GM19025 (cell line): ENCODE measurements around the gene PYROXD2.
A peak's percentile ranks its signal among the peaks of the same experiment; 100 is the strongest.

ENCODE experiments used
- ATAC-seq: cut with Tn5 transposase; IDR thresholded peaks from one replicate; pipeline ENCODE4 v1.9.1; 2021; ENCODE audit warnings: mild to moderate bottlenecking, low read depth, moderate library complexity; ENCODE audit not compliant: unreplicated experiment

PYROXD2 gene

DNA sequence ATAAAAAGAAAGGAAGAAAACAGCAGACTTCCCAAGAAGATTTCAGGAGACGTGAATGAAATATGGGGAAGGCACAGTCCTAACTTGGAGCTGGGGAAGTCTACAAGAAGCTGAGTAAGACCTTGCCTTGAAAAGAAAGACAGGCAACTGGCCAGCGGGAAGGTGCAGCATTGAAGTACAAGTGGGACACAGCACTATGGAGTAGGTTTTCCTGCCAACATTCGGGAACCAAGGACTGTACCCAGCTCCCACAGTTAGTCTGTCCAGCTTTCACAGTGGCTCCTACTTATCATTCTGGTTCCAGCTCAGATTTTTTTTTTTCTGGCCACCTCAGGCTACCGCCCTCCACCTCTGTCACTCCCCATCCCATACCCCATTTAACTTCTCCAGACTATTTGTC, 21.7 kb upstream of the PYROXD2 start:
- ATAC-seq: no peak

DNA sequence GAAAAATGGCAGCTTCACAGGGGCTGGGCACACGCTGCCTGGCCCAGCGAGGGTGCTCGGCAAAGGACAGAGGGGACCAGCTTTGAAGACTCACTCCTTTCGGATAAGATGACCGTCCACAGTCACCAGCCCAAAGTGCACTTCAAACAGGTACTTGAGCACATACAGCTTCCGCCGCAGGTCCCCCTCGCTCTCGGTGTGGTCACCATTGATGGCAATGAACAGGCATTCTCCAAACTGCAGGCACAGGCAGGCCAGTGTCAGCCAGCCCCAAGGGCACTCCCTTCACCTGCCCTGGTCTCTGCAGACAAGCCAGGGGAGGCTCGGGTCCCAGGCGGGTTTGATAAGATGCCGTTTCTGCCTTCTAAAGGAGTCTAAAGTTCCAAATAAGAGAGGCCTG, 20.2 kb upstream of the PYROXD2 start:
- ATAC-seq: no peak

DNA sequence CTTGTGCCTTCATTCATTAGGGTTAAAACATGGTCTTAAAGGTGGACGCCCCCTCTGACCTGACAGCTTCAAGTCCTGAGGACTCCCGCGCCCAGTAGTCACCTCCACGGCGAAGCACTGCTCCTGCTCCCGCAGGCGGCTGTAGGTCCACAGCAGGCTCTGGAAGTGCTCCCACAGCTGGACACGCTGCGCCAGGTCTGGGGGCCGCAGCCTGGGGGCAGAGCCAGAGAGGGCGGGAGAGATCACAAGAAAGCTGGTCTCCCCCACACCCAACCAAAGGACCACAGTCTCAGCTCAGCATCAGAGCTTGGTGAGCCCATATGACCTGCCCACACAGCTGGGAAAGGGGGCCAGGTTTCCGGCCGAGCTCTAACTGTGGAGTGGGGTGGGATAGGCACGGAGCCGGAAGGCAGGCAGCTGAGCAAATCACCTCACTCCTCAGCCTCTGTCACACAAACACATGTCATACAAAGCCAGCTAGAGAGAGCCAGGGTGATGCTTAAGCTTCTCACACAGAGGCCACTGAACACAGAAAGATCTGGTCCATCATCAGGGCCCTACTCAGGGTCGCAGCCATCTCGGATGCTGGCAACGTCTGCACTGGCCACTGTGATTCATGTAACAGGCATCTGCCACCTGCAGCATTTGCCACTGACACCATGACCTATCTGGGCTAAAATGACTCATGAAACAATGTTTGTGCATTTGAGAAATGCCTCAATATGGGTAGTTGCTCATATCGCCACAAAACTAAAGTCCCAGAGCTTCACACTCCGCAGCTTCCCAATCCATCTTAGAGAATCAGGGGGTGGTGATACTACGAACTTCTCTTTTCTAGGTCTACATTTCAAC, 19.1 kb upstream of the PYROXD2 start:
- ATAC-seq: no peak

DNA sequence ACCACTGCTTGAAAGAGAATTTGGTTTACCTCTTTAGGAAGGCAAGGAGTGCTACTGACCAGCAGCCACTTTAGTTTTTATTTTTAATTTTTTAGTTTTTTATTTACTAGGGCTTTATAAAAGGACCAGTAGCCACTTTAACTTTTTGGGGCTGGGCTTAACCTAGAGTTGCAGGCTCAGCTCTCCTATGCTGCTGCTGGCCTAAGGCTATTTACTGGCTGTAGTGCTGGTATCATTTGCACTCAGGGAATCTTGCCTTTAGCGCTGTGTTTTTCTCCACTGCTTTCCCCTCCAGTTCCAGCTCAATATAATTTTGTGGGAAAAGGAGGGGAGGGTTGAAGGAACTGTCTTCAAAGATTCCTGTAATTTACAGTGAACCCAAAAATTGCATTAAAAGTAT, 18.4 kb upstream of the PYROXD2 start:
- ATAC-seq: no peak

DNA sequence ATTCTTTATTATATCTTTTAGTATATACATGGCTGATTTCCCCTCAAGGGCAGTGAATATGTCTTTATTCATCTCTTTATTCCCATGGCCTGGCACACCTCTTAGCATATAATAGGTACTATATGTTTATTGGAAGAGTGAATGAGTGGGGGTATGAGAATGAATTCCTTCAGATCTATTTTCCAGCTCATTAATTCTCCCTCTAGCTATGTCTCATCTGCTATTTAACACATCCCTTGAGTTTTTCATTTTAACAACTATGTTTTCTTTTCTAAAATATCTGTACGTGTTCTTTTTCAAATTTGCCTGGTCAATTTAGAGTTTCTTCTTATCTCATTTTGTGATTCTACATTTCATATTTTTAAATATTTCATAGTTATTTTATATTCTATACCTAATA, 17.3 kb upstream of the PYROXD2 start:
- no peak for ATAC-seq

DNA sequence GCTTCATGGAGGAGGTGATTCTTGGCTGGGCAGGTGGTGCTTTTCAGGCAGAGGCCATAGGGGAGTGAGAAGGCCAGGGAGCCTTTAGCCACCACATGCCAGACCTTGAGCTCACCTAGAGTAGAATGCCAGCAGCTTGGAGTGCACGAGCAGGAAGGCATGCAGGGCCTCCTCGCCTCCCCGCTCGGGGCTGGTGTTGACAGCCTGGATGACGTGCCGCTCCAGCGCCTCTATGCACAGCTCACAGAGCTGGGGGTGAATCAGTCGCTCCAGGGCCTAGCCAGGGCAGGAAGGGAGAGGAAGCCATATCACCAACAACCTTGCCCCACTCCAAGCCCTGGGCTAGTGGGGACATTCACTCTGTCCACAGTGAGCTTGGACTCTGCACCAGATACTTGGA, 16.0 kb upstream of the PYROXD2 start:
- ATAC-seq: no peak

DNA sequence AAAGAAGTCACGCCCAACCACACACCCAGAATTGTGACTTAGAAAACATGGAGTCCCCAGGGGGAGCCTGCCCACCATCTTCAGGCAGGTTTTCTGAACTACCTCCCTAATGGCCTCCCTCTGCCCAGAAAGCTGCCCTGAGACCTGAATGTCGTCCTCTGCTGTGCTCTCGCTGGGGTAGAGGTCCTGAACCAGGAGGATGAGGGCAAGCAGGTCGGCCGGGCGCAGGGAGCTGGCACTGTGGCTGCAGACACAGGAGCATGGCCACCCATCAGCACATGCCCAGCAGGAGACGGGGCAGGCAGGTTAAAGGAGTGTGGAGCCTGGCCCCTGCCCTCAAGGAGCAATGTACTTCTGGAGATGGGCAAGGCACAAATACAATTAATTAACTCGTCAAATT, 15.4 kb upstream of the PYROXD2 start:
- ATAC-seq: no peak

DNA sequence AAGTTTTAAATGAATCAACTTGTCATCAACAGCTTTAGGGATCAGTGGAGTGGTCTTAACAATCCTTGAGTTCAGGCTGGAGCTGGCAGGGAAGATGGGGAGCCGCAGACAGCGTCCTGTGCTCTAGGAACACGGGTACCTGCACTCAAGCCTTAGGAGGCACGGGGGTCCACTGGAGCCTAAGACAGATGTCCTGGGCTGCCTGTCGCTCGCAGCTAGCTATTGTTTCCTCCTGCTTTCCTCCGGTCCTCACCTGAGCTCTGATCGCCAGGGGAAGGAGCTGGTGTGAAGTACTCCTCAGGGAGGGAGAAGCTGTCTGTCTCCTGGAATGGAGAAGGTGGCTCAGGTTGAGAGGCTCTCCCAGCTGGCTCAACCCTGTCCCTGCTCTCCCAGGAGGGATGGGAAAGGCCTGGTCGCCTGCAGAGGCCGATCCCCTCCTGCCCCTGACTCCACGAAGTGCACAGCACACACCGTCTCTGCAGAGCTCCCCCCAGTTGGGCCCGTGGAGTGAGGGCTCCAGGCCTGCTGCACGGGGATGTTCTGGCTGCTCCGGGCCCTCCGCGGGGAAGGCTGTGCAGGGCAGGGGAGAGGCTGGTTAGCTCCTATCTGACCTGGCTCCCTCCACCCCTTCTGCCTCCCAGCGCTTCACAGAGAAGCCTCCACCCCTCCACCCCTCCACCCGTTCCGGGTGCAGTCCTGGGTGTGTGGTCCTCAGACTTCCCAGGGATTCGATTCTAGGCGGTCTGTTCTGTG, 14.5 kb upstream of the PYROXD2 start:
- no peak for ATAC-seq

DNA sequence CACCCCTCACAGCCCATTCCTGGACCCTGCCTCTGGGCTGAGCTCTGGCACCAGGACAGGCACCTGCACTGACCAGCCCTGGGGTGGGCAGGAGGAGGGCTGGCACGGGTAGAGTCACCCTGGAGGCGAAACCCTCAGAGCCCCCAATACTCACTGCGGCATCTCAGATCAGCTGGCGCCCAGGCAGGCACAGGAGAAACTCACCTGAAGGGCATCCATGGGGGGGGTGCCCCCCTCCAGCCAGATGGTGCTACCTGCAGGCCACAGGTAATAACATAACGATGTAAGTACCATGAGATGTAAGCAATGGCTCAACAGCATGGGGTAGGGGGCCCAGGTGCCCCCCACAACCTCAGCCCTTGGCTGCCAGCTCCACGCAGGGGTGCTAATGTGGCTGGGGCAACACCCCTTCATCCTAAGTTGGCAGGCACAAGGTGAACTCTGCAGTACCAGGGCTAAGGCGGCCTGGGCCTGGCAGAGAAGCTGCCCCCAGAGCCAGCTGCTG, 12.1 kb upstream of the PYROXD2 start:
- no peak for ATAC-seq

DNA sequence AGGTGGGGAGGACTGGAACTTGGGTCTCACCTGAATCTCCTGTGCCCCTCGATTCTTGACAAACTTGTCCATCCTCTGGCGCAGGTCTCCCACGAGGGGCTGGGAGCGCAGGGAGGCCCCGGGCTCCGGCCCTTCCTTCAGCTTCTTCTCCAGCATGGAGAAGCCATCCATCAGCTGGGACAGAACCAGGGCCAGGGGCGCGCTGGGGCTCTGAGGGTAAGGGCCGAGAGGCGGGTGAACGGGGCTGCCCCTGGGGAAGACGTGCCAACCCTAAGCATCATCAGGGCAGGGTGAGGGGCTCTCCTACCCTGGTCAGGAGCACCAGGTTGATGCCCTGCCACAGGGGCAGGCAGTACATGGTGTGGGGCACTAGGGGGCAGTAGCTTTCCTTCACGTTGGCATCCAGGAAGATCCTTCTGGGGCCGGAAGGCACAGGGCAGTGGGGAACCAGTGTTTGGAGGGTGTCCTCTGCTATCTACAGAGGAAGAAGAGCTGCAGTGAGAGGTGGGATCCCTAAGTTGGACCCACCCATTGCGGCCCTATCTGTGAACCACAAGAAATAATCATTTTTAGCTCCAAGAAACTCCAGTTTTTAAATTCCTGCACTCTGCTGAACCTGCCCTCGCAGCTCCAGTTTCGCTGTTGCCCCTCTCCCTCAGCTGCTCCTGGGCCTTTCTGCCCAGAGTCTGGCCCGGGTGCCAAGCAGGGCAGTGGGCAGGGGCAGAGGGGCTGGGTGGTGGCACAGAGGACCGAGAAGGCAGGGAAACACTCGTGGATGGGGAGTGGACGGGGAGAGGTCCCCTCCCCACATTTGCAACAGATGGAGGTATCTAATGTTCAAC, 10.8 kb upstream of the PYROXD2 start:
- ATAC-seq: peak; percentile 63

DNA sequence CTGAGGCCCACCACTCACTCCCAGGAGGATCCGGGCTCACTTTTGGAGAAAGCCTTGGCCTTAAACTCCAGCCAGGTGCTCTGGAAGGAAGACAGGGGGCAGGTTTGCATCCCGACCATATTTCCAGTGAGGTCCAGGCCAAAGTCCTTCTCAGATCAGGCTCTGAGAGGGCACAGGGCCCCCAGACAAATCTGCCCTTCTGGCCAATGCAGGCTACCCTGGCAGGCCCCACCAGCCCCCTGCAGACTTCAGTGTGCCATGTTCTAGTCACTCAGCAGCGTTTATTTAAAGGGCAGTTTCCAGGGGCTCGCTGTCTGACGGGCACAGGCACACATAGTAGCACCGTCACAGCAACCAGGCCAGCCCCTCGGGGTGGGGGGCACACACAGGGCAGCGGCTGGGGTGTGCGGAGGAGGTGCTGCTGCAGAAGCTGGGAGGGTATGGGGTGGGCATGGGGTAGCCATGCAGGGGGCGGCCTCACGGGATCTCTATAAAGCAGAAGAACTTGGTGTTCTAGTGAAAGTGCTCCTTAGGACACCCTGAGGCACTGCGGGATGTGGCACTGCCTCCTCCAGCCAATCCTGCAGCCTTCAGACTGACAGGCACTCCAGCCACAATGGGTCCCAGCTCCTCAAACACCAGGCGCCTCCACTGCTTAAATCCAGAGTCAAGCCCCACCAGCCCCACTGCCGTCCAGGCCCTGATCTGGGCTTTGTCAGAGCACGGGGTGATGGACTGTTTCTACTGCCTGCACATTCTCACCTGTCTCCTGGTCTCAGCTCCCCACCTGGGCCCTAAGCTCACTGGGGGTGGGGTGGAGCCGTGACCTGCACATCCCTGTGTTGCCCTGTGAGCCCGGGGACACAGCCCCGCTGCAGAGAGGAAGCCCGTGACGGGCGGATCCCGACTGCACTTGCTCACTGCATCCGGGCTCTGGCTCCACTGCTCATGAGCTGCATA, 9.6 kb upstream of the PYROXD2 start:
- ATAC-seq: no peak

DNA sequence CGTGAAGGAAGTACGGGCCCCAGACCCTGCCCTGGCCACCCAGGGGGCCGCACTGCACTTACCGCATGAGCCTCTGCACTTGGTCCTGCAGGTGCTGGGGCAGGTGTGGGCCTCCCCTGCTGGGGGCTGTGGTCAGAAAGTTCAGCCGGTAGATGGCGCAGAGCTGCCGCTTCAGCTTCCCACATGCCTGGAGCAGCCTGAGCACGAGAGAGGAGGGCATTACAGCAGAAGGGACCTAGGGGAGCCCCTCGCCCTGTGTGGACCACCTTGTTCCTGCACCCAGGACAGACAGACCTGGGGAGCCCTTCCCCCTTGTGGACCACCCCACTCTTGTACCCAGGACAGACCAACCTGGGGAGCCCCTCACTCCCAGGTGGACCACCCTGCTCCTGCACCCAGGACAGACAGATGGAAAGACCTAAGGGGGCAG, 8.7 kb upstream of the PYROXD2 start:
- ATAC-seq: no peak

DNA sequence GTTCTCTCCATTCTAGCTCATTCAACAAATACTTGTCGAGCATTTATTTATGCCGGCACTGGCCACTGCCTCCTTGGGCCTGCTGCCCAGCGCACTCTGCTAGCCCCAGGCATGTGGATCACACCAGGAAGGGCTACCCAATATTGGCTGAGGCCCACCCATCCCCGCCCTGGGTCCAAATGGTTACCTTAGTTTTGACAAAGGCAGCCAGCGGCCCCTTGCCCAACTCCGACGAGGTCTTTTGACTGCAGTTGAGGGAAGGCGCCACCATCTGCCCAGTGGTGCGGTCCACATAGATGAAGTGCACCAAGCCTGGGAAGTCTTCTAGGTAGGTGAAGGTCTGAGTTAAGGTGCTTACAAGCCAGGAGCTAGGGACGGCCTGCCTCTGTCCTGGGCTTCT, 7.2 kb upstream of the PYROXD2 start:
- ATAC-seq: no peak

DNA sequence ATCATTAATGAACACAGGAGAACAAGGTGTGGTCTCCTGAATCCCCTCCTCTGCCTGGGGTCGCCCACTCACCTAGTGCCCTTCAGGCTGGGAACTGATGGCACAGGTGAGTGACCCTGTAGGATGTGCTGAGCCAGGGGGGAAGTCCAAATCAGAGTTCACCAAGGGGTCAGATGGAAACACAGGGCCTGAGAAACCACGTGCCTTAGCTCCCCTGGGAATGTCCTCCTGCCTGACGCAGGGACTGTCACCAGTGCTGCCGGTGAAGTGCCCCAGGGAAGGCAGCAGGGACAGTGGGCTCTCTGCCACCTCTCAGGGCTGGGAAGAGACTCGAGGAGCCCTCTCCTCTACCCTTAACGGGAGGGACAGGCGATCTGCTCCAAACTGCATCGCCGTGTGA, 5.8 kb upstream of the PYROXD2 start:
- no peak for ATAC-seq

DNA sequence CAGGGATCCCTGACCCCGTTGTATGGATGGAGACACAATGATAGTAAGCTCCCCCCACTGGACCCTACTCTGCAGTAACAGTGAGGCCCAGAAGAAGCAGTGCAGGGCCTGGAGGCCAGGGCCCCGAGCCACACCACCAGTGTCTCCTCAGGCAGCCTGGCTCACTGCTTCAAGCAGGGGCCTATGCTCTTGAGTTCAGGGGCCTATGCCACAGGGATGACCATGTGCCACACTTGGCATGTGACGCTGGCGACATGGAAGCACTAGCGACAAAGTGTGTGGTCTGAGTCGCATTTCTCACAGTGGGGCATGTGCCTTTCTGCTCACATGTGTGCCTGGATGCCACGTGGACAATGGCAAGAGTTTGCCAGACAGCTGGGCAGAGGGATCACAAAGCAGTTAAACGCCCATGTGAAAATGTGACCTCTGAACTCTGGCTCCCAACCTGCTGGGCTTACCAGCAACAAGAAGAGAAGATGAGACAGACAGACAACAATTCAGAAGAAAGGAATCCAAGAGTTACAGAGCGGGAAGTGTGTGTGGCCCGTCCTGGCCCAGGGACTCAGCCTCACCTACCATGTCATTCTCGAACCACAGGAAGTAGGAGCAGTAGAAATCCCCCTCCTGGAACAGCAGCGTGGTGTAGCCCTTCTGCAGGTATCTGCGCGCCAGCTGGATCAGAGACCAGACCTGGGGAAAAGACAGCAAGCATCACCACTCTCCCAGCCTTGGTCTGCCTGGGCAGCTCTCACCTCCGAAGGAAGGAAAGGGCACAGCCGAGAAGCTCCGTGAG, 4.7 kb upstream of the PYROXD2 start:
- no peak for ATAC-seq

DNA sequence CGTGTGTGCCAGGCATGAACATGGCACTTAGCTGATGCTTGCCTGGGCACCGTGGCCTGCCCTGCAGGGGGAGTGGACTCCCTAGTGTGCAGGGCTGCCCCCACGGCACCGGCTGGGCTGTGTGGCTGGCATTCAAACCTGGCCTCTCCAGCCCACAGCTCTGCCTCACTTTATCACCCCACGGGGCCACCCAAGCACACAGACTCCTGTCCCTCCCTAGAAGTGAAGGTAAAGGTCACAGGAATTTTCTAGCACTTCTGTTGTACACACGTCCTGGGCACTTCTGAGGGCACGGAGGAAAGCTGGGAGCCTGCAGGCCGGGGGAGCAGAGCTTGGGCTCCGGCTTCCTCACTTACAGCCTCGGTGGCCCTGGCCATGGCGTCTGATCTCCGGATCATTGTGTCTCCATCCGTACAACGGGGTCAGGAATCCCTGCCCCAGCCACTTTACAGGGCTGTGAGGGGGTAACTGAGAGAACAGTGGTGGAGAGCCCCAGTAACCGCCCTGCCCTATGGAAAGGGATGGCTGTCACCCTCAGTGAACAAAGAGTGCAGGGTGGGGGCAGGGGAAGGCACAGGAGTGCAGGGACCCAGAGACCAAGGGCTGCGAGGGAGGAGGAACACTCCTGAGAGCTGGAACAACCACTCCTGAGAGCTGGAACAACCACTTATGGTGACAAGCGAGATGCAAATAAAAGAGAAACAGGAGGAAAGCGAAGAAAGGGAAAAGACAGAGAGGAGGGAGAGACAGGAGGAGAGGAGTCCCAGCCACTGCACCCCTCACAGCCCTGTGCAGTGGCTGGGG, 3.9 kb upstream of the PYROXD2 start:
- ATAC-seq: no peak

DNA sequence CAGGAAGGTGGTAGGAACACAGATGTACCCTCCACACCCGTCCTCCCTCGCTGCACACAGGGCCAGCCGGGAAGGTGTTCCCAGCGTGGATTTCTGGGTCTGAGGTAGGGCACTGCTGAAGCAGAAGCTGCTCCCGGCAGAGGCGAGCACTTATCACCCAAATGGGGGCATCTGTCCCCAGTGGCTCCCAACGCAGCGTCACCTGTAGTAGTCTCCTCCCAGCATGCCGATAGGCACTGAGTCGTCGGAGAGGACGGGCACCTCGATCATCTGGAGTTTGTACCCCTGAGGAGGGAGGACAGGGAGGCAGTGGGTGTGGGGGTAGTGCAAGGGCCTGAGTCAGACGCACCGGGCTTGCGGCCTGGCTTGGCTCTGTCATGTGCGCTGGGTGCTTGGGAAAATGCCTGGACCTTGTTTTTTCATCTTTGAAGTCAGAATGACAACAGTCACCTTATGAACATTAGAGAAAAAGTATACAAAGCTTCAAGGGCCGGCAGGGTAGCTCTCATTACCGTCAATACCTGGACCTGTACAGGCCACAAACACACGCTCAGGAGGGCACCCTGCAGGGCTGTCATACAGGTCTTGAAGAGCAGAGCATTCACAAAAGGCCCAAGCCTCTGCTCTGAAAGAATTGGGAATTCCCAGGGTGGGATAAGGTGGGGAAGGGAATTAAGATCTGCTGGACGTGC, 3.1 kb upstream of the PYROXD2 start:
- no peak for ATAC-seq
